Activated T-helper 17 cell treated with anti-CD3 and anti-CD28 coated beads, Interleukin-2, amount 50 U/mL, for 72 hours (primary cell): ENCODE measurements around the gene ARL3. TPM values are rescaled to one million over a fixed set of nuclear protein-coding genes. Genes with fewer than 3 reads are reported as not detected.

ENCODE experiments used
- ATAC-seq: fragments of 150-1000 bp; cut with Tn5 transposase; replicated peaks from 2 replicates; pipeline ENCODE4 v1.10.0; 2021; ENCODE audit warnings: mild to moderate bottlenecking, moderate library complexity
- H3K27ac Mint-ChIP-seq: one replicate; pipeline ENCODE4 v1.8.0; 2022; ENCODE audit warnings: mixed read lengths
- H3K27me3 Mint-ChIP-seq: one replicate; pipeline ENCODE4 v1.8.0; 2022; ENCODE audit warnings: mixed read lengths
- H3K36me3 Mint-ChIP-seq: one replicate; pipeline ENCODE4 v1.8.0; 2022; ENCODE audit warnings: low read depth, mild to moderate bottlenecking, mixed read lengths
- H3K4me1 Mint-ChIP-seq: one replicate; pipeline ENCODE4 v1.8.0; 2022; ENCODE audit warnings: mixed read lengths
- H3K4me3 Mint-ChIP-seq: one replicate; pipeline ENCODE4 v1.8.0; 2022; ENCODE audit warnings: mild to moderate bottlenecking, mixed read lengths
- H3K9me3 Mint-ChIP-seq: one replicate; pipeline ENCODE4 v1.8.0; 2022; ENCODE audit warnings: mixed read lengths
- total RNA-seq, 2 donors: library from RNA; stranded (reverse); gene quantifications; one replicate each; pipeline ENCODE4 v1.2.3, GENCODE V29; 2022

The ARL3 gene
- total RNA-seq, 2 donors from 2014 or later, result 14.3 to 14.7 TPM

DNA sequence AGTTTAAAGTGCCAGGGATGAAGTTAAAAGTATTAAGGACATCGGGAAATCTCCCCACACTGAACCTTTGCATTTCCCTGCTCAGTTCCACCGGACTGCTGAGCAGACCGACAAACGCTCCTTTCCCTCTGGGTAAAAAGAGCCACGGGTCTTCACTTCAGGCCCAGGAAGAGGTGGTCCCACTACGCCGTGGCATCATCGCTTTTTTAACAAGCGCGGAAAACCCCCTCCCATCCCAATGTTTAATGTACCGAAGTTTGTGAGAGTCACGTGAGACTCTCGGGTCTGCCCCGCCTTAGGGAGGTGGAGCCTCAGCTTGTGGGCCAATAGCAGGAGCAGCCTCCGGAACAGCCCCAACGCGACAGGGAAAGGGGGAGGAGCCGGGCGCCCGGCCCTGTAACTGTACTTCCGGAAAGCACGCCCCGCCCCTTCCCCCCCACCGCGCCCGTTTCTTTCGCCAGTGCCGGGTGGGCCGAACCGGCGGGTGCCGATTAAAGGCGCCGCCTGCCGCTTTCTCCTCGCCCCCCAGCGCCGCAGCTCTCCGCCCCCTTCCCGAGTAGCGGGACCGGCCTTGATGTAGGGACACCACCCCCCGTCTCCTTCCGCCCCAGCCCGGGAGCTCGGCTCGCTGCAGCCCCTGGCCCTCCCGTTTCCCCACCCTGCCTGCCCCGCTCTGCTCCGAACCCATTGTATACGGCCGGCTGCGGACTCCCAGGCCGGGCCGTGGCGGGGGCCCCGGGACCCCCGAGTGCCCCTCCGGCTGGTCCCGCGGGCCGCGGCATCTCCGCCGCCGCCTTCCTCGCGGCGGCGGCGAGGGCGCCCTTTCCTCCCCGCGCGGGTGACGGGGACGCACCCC, 72.1 kb downstream of the ARL3 start:
- Mint-ChIP-seq H3K9me3 (no peaks in the 10 kb centered on the region), H3K4me3 (peak overlapping the region; percentile 90), H3K4me1 (peaks cover 17% of the 10 kb centered on the region), H3K27me3 (no peaks in the 10 kb centered on the region), H3K36me3 (peaks cover 27% of the 10 kb centered on the region), H3K27ac (peak overlapping the region; percentile 89)
- ATAC-seq, result peak; percentile 68

DNA sequence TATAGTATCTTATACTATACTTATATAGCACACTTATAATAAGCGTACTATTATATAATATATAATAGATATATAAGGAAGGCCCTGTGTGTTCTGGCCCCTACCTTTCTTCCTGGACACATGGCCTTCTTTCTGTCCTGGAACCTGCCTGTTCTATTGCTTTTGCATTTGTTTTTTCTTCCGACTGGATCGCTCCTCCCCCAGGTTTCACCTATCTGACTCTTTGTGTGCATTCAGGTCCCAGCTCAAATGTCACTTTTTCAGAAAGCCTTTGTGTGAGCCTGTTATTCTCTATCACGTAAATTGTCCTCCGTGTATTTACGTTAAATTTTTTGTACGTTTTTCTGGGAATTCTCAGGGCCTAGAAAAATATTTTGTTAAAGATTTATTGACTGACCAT, 72.8 kb downstream of the ARL3 start:
- Mint-ChIP-seq H3K36me3 (peaks cover 20% of the 10 kb centered on the region), H3K4me3 (peak overlapping the region; percentile 90), H3K27me3 (no peaks in the 10 kb centered on the region), H3K27ac (peak overlapping the region; percentile 89), H3K9me3 (no peaks in the 10 kb centered on the region), H3K4me1 (peaks cover 17% of the 10 kb centered on the region)
- ATAC-seq, result no peak

DNA sequence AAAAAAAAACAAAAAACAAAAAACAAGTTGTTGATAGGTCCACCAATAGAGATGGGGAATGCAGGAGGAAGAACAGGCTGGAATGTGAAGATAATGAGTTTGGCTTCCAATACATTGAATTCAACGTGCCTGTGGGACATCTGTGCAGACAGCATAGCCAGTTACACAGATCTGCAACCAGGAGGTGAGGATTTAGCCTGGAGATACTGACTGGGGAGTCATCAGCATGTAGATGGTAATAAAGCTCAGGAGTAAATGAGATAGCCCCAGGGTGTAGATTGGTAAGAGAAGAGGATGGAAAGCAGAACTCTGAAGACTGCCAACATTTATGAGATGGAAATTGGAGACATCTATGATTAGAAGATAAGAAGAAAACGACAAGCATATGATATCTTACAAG, 74.7 kb downstream of the ARL3 start:
- Mint-ChIP-seq H3K36me3 (peaks cover 1% of the 10 kb centered on the region), H3K27me3 (no peaks in the 10 kb centered on the region), H3K4me3 (no peak overlapping the region), H3K4me1 (peaks cover 23% of the 10 kb centered on the region), H3K9me3 (no peaks in the 10 kb centered on the region), H3K27ac (no peak overlapping the region)
- ATAC-seq, result no peak

DNA sequence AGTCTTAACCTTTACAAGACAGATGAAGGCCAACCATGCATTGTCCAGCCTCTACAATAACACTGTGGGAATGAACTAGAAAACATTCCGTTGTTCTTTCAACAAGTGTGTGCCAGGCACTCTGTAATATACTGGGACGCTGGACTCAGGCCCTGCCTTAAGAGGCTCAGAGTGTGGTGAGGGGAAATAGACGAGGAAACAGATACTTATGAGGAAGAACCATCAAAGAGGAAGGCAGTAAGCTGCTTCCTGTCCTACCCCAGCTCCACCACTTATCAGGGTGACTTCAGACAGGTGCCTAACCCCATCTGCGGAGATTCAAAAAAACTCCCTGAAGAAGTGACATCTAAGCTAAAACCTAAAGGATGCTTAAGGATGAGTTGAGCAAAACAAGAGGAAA, 78.8 kb downstream of the ARL3 start:
- peaks cover 31% of the 10 kb centered on the region for H3K4me1 Mint-ChIP-seq
- H3K4me3 Mint-ChIP-seq, result peak overlapping the region; percentile 57
- H3K36me3 Mint-ChIP-seq, result no peaks in the 10 kb centered on the region

DNA sequence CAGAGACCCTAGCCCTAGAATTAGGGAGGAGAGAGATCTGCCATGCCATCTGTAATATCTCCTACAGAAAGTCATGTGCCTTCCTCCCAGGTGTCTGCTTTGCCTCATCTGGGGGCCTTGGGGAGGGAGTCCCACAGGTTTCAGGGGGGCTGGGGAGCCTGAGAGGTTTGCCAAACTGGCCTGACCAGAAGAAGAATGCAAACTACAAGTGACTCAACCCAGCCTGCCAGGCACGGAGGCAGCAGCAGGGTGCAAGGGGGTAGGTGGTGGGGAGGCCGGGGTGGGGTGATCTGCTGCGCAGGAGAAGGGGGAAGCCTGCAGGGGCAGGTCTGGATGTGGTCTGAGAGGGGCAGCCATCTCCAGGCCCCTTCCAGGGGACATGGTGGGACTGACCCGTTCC, 79.5 kb downstream of the ARL3 start:
- Mint-ChIP-seq H3K27me3 (no peaks in the 10 kb centered on the region), H3K4me3 (peak overlapping the region; percentile 57), H3K9me3 (no peaks in the 10 kb centered on the region), H3K4me1 (peaks cover 31% of the 10 kb centered on the region), H3K36me3 (no peaks in the 10 kb centered on the region), H3K27ac (peak overlapping the region; percentile 61)
- no peak for ATAC-seq

More for the DNA sequence above, 78.8 kb downstream of the ARL3 start:
- Mint-ChIP-seq H3K9me3 (no peaks in the 10 kb centered on the region), H3K27ac (peak overlapping the region; percentile 61), H3K27me3 (no peaks in the 10 kb centered on the region)
- ATAC-seq, result peak; percentile 31

DNA sequence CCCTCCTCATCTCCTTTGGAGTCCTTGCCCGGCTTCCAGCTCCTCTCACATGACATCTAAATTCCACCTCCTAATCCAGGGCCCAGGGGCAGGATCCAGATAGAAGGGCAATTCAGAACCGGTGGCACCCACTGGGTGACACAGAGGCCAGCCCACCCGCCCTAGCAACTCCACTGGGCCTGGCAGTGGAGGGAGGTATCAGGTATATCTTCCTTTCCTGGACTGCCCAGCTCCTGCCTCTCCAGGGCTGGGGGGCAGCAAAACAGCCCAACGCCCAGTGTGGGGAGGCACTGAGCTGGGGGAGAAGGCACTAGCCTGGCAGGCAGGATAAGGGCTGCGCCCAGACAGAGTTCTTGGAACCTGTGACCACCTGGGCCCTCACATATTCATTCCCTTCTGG, 80.3 kb downstream of the ARL3 start:
- peak overlapping the region; percentile 57 for H3K4me3 Mint-ChIP-seq
- H3K27ac Mint-ChIP-seq, result peak overlapping the region; percentile 93
- H3K27me3 Mint-ChIP-seq, result no peaks in the 10 kb centered on the region
- H3K4me1 Mint-ChIP-seq, result peaks cover 31% of the 10 kb centered on the region
- no peak for ATAC-seq
- H3K36me3 Mint-ChIP-seq, result no peaks in the 10 kb centered on the region
- H3K9me3 Mint-ChIP-seq, result no peaks in the 10 kb centered on the region

DNA sequence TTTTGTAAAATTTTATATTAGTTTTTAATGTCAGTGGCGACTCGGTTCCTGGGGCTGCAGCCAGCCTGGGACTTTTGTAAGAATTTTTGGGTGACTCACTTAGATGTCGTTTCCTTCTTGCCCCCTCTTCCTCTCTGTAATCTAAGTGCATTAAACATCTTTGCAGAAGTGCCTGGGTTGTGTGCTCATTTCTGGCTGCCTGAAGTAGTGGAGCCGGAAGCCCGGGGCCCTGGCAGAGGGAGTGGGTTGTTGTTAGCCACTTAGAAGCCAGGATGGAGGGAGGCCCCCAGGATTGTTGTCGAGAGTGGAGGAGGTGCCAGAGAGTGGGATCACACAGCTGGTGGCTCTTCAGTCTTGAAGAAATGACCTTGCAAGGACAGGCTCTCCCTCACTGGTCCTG, 80.9 kb downstream of the ARL3 start:
- peak overlapping the region; percentile 93 for H3K27ac Mint-ChIP-seq
- ATAC-seq, result peak; percentile 86
- peak overlapping the region; percentile 57 for H3K4me3 Mint-ChIP-seq
- H3K9me3 Mint-ChIP-seq, result no peaks in the 10 kb centered on the region
- H3K27me3 Mint-ChIP-seq, result no peaks in the 10 kb centered on the region
- H3K4me1 Mint-ChIP-seq, result peaks cover 31% of the 10 kb centered on the region
- H3K36me3 Mint-ChIP-seq, result no peaks in the 10 kb centered on the region

DNA sequence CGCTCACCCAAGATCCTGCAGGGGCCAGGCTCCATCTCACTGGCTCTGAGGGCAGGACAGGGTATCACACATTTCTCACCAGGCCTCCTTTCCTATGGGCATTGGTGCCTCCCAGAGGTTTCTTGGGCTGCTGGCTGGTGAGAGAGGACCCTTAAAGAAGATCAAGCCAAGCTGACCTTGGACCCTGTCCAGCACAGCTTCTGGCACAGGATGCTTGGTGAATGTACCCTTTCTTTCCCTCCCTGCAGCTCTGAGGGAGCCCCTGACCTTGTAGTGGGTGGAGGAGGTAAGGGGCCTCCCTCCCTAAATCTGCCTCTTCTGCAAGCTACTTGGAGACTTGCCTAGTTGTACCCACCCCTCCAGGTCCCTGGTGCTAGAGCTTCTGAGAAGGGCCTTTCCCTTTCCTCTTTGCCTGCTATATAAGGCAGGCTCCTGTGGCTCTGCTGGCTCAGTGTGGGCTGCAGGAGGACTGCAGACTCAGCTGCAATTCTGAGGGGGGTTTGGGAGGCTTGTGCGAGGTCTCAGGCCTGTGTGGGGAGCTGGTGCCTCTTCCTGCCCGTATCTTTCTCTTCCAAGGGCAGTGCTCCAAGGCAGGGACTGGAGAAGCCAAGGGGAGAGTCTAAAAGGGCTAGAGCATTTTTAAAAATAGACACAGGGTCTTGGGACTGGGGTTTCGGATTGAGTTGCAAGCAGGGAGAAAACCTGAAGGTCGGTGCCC, 81.6 kb downstream of the ARL3 start:
- Mint-ChIP-seq H3K27ac (peak overlapping the region; percentile 93), H3K4me1 (peaks cover 31% of the 10 kb centered on the region), H3K27me3 (no peaks in the 10 kb centered on the region), H3K36me3 (no peaks in the 10 kb centered on the region), H3K9me3 (no peaks in the 10 kb centered on the region), H3K4me3 (peak overlapping the region; percentile 57)
- ATAC-seq, result peak; percentile 35

DNA sequence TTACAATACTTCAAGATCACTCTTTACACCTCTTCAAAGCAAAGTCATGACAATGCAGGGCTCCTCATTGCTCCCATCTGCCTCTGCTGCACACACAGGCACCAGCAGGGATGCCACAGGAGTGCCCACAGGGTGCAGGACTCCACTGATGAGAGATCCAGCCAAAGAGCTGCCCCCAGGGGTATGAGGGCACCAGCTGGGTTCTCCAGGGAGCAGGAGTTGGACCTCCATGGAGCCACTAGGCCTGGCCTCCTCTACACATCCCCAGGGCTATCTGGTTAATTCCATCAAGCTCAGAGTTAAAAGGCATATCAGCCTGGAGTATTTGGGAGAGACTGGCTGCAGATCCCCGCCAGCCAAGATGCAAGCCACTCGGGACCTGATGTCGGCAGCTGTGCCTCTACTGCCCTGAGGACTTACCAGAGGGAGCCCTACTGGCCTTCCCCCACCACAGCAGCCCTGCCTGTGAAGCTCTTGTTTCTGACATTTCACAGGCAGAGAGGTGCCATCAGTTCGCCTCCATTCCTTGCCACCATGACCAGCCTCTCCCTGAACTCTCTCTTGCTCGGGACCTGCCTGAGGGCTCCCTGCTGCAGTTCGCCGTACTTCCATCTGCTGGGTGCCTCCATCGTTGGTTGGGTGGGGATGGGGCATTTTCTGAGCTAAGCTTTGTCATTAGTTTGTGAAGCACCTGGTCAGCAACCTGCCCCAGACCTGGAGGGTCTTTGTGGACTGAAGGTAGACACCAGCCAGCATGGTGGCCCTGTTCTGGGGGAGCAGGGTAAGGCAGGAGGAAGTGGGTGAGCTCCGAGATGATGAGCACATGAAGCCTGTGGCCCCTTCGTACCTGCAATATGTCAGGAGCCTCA, 82.4 kb downstream of the ARL3 start:
- H3K36me3 Mint-ChIP-seq, result no peaks in the 10 kb centered on the region
- H3K27ac Mint-ChIP-seq, result peak overlapping the region; percentile 93
- no peaks in the 10 kb centered on the region for H3K27me3 Mint-ChIP-seq
- H3K4me3 Mint-ChIP-seq, result peak overlapping the region; percentile 57
- peaks cover 28% of the 10 kb centered on the region for H3K4me1 Mint-ChIP-seq
- no peaks in the 10 kb centered on the region for H3K9me3 Mint-ChIP-seq
- ATAC-seq, result no peak

DNA sequence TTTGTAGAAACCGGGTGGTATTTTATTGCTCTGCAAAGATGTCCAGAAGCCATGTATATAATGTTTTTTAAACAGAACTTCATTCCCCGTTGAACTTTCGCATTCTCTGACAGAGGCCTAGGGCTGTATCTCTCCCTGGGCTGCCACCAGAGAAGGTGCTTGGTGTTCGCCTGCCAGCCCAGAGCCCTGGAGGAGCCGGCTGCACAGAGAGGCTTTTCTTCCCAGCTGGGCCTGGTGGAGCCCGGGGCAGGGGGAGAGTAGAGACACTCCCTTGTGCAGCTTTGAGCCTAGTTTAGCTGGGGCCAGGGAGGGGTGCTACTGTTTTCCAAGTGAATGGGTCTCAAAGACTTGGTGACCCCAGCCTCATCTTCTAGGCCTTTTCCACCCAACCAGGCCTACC, 83.5 kb downstream of the ARL3 start:
- peak overlapping the region; percentile 66 for H3K27ac Mint-ChIP-seq
- H3K9me3 Mint-ChIP-seq, result no peaks in the 10 kb centered on the region
- H3K27me3 Mint-ChIP-seq, result no peaks in the 10 kb centered on the region
- no peaks in the 10 kb centered on the region for H3K36me3 Mint-ChIP-seq
- H3K4me1 Mint-ChIP-seq, result peaks cover 22% of the 10 kb centered on the region
- no peak for ATAC-seq
- no peak overlapping the region for H3K4me3 Mint-ChIP-seq

DNA sequence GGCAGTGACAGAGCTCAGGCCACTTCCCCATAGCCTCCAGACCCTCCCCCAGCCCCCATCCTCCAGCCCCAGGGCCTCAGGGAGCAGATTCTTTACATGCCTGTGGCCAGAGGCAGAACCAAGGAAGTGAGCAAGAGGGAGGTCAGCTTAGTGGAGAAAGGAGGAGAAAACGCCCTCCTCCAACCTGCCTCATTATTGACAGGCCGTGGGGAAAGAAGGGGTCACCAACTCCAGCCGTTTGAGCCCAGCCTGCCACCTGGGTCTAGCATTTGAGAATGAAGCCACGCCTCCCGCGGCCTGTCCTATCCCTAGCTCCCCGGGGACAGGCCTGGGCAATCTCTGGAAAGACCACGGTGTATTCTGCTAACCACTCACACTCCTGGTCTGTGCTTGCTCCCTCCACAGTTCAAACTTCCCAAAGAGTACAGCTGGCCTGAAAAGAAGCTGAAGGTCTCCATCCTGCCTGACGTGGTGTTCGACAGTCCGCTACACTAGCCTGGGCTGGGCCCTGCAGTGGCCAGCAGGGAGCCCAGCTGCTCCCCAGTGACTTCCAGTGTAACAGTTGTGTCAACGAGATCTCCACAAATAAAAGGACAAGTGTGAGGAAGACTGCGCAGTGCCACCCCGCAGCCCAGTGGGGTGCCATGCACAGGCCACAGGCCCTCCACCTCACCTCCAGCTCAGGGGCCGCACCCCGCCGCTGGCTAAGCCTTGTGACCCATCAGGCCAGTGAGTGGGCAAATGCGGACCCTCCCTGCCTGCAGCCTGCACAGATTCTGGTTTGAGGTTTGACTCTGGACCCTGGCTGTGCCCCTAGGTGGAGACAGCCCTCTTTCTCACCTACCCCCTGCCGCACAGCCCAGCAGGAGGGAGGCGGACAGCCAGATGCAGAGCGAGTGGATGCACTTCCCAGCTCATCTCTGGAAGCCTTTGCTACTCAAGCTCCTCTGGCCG, 84.3 kb downstream of the ARL3 start:
- peaks cover 15% of the 10 kb centered on the region for H3K4me1 Mint-ChIP-seq
- no peak overlapping the region for H3K4me3 Mint-ChIP-seq
- H3K27me3 Mint-ChIP-seq, result no peaks in the 10 kb centered on the region
- no peaks in the 10 kb centered on the region for H3K36me3 Mint-ChIP-seq
- H3K27ac Mint-ChIP-seq, result peak overlapping the region; percentile 66
- no peaks in the 10 kb centered on the region for H3K9me3 Mint-ChIP-seq
- no peak for ATAC-seq

DNA sequence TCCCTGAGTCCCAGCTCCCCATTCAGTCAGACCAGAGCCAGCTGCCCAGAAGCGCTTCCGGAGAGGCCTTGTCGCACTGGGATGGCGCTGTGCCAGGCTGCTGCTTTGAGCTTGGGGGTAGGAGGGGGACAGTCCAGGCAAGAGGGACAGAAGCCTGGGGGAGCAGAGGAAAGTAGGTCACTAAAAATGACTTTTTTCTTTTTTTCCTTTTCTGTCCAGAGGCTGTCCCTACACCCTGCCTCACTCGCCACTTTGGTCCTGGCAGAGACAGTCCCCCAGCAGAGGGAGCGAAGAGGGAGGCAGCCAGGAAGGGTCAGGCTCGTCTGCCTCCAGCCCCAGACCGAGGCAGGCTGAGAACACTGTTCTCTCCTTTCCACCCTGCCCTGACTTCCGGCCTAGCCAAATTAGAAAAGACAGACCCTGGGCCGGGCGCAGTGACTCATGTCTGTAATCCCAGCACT, 85.7 kb downstream of the ARL3 start:
- Mint-ChIP-seq H3K27ac (peak overlapping the region; percentile 66), H3K36me3 (no peaks in the 10 kb centered on the region), H3K9me3 (no peaks in the 10 kb centered on the region), H3K4me3 (no peak overlapping the region), H3K27me3 (no peaks in the 10 kb centered on the region), H3K4me1 (peaks cover 13% of the 10 kb centered on the region)
- ATAC-seq, result no peak

DNA sequence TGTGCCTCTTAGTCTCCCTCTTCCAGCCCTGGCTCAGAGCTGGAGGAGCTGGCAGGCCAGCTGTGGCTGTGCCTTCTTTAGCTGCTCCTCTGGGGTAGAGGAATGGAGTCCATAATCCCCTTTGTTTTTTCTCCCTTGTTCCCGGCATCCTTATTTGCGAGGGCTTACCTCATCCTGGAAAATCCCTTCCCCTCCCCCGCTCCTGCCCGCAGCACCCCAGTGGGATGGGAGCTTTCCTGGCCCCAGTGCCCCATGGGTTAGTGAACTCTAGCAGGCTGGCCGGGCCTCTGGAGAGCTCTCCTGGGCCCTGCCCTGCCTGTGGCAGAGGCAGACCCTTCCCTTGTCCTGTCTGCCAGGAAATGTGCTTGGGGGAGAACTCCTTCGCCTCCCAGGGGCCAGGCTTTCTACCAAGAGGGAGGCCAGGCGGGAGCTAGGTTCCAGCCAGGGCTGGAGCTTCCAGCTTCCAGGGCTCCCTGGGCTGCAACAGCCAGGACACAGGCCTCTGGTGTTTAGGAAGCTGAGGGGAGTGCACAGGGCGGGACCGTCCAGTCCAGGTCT, 86.4 kb downstream of the ARL3 start:
- H3K4me1 Mint-ChIP-seq, result peaks cover 6% of the 10 kb centered on the region
- no peaks in the 10 kb centered on the region for H3K36me3 Mint-ChIP-seq
- no peaks in the 10 kb centered on the region for H3K9me3 Mint-ChIP-seq
- no peaks in the 10 kb centered on the region for H3K27me3 Mint-ChIP-seq
- peak overlapping the region; percentile 61 for H3K27ac Mint-ChIP-seq
- no peak overlapping the region for H3K4me3 Mint-ChIP-seq
- no peak for ATAC-seq
